Endothelial cell of umbilical vein (primary cell): ENCODE data around the gene RIPK3. TPM values are rescaled to one million over a fixed set of nuclear protein-coding genes. Genes with fewer than 3 reads are reported as not detected.
A peak's percentile ranks its signal among the peaks of the same experiment; 100 is the strongest.
"Not testable (repeated sequence)": the region's sequence is repeated elsewhere in the genome, so short reads cannot be mapped to it uniquely, and the experiment has no call there.

ENCODE experiments used
- BruUV-seq: library from RNA; stranded (reverse); fragments of 400-500 nt; replicated peaks from 2 replicates; lab custom pipeline; 2021; lab: Mats Ljungman, UMichigan
- CTCF ChIA-PET: fragments of 300-600, 350-600 bp; sonication (Branson Sonifier 250); formaldehyde crosslinking; loops from one replicate; lab custom pipeline; 2021; ENCODE audit warnings: antibody characterized with exemption, inconsistent platforms; lab: Charles Lee
- POLR2A ChIA-PET: fragments of 300-600, 350-600 bp; sonication (Branson Sonifier 250); formaldehyde crosslinking; loops from one replicate; lab custom pipeline; 2021; ENCODE audit warnings: antibody characterized with exemption, inconsistent platforms; lab: Charles Lee
- DNase-seq: peaks from one replicate; pipeline ENCODE4 v3.0.0-alpha.2; 2011; ENCODE audit warnings: low read depth, low spot score
- FAIRE-seq: peaks from 2 replicates; lab custom pipeline; 2011; peaks lifted over from hg19 to GRCh38; lab: Jason Lieb, UNC
- H2AFZ ChIP-seq: 2 replicates; pipeline ENCODE4 v1.6.0; 2012; ENCODE audit warnings: low read depth, low read length, control low read depth, inconsistent platforms
- H3K27ac ChIP-seq: 2 replicates; pipeline ENCODE4 v1.5.1; 2011; ENCODE audit warnings: low read depth, mild to moderate bottlenecking, control low read depth, low read length, moderate library complexity; ENCODE audit not compliant: insufficient read depth
- H3K27me3 ChIP-seq, 2 experiments: 2 replicates each; pipeline versions ENCODE4 v1.6.0 to v1.6.1; 2011; ENCODE audit warnings: low read length in 2 of 2, mixed read lengths in 1 of 2; ENCODE audit not compliant: control insufficient read depth in 2 of 2, insufficient read depth in 2 of 2
- H3K36me3 ChIP-seq, 2 experiments: 2 replicates in 1 of 2; 3 replicates in 1 of 2; pipeline ENCODE4 v1.5.1; 2011; ENCODE audit warnings: low read length in 2 of 2, mild to moderate bottlenecking in 1 of 2, moderate library complexity in 1 of 2; ENCODE audit not compliant: control insufficient read depth in 2 of 2, insufficient read depth in 2 of 2; ENCODE audit errors: extremely low read depth in 1 of 2
- H3K4me1 ChIP-seq: 3 replicates; pipeline ENCODE4 v1.5.1; 2011; ENCODE audit warnings: mild to moderate bottlenecking, low read length; ENCODE audit not compliant: control insufficient read depth, insufficient read depth; ENCODE audit errors: extremely low read depth
- H3K4me2 ChIP-seq: 2 replicates; pipeline ENCODE4 v1.6.1; 2011; ENCODE audit warnings: low read length, control low read depth, mixed read lengths; ENCODE audit not compliant: insufficient read depth
- H3K4me3 ChIP-seq, 3 experiments: fragments of 200-600 bp in 1 of 3; sonication (generic), shearing (Covaris generic) in 1 of 3; replicated peaks in 1 of 3; 2 replicates each; pipeline ENCODE4 v1.5.1; 2011 to 2016; ENCODE audit warnings: control low read depth in 3 of 3, low read length in 3 of 3, mild to moderate bottlenecking in 2 of 3, inconsistent platforms in 1 of 3, low read depth in 1 of 3, moderate library complexity in 1 of 3; ENCODE audit not compliant: insufficient read depth in 1 of 3
- H3K79me2 ChIP-seq: 2 replicates; pipeline ENCODE4 v1.6.0; 2012; ENCODE audit warnings: low read length, inconsistent platforms; ENCODE audit not compliant: control insufficient read depth, insufficient read depth
- H3K9ac ChIP-seq: replicated peaks from 2 replicates; pipeline ENCODE3; 2011; ENCODE audit warnings: low read length, control low read depth; ENCODE audit not compliant: insufficient read depth; ENCODE audit errors: extremely low read depth
- H3K9me1 ChIP-seq: replicated peaks from 3 replicates; pipeline ENCODE4 v1.6.0; 2011; ENCODE audit warnings: mild to moderate bottlenecking, low read length; ENCODE audit not compliant: control insufficient read depth, insufficient read depth; ENCODE audit errors: extremely low read depth
- H3K9me3 ChIP-seq: replicated peaks from 2 replicates; pipeline ENCODE4 v1.5.1; 2012; ENCODE audit warnings: low read length, inconsistent platforms; ENCODE audit not compliant: control insufficient read depth, insufficient read depth
- H4K20me1 ChIP-seq: replicated peaks from 2 replicates; pipeline ENCODE3; 2011; ENCODE audit warnings: mild to moderate bottlenecking, low read length; ENCODE audit not compliant: control insufficient read depth, insufficient read depth; ENCODE audit errors: extremely low read depth
- EZH2 ChIP-seq: IDR thresholded peaks from 2 replicates; pipeline ENCODE4 v1.6.1; 2012; ENCODE audit warnings: borderline replicate concordance, low read depth, mild to moderate bottlenecking, moderate library complexity, low read length, inconsistent platforms; ENCODE audit not compliant: severe bottlenecking
- FOS ChIP-seq: IDR thresholded peaks from 2 replicates; pipeline ENCODE4 v1.6.1; 2011; ENCODE audit warnings: mild to moderate bottlenecking, low read length, moderate library complexity, borderline replicate concordance; ENCODE audit not compliant: insufficient read depth
- GATA2 ChIP-seq: IDR thresholded peaks from 2 replicates; pipeline ENCODE4 v1.7.0; 2011; ENCODE audit warnings: low read depth, mild to moderate bottlenecking, moderate library complexity, mixed read lengths, low read length; ENCODE audit not compliant: insufficient read length, insufficient read depth
- MYC ChIP-seq: IDR thresholded peaks from one replicate; pipeline ENCODE4 v1.6.1; 2011; ENCODE audit warnings: mild to moderate bottlenecking, low read depth, low read length
- POLR2AphosphoS5 ChIP-seq: IDR thresholded peaks from 2 replicates; pipeline ENCODE4 v1.6.1; 2012; ENCODE audit warnings: low read depth, mild to moderate bottlenecking, control low read depth, low read length, moderate library complexity; ENCODE audit not compliant: insufficient read depth
- dilution Hi-C: fragments of 300-500 bp; cut with MboI; formaldehyde crosslinking; loops from one replicate; pipeline ENCODE4 v1.15.0; 2019; ENCODE audit warnings: low sequenced_read_pairs; ENCODE audit not compliant: extremely low pct_ligation_motif_present
- intact Hi-C: fragments of 100-400 bp; cut with micrococcal nuclease; formaldehyde crosslinking; loops from one replicate; pipeline ENCODE4 v1.10.0; 2022
- polyA plus RNA-seq, 4 experiments: library from polyadenylated mRNA; depleted of rRNA in 3 of 4; stranded (reverse) in 3 of 4; unstranded in 1 of 4; fragments of >200 nt; gene quantifications; 2 replicates each; pipeline versions ENCODE4 v1.2.1 to v1.2.3, GENCODE V29; 2011 to 2012; ENCODE audit warnings: missing spikeins in 1 of 4
- total RNA-seq: library from RNA; stranded (reverse); gene quantifications from 2 replicates; pipeline ENCODE4 v1.2.3, GENCODE V29; 2021
- TF ChIP-seq, protein P1 (sequence below), 2 donors: IDR thresholded peaks; 1 replicate in 1 of 2; 2 replicates in 1 of 2; pipeline ENCODE4 v1.5.1; 2011; ENCODE audit warnings: low read length in 2 of 2, mild to moderate bottlenecking in 2 of 2, moderate library complexity in 2 of 2, control low read depth in 1 of 2, inconsistent platforms in 1 of 2, low read depth in 1 of 2; ENCODE audit not compliant: insufficient read depth in 1 of 2; ENCODE audit errors: extremely low read depth in 1 of 2

The RIPK3 gene
- total and polyA plus RNA-seq, 2 donors (not counting 3 experiments of a cell fraction or from before 2014, with no cell fraction given): 3.1 to 5.1 TPM

DNA sequence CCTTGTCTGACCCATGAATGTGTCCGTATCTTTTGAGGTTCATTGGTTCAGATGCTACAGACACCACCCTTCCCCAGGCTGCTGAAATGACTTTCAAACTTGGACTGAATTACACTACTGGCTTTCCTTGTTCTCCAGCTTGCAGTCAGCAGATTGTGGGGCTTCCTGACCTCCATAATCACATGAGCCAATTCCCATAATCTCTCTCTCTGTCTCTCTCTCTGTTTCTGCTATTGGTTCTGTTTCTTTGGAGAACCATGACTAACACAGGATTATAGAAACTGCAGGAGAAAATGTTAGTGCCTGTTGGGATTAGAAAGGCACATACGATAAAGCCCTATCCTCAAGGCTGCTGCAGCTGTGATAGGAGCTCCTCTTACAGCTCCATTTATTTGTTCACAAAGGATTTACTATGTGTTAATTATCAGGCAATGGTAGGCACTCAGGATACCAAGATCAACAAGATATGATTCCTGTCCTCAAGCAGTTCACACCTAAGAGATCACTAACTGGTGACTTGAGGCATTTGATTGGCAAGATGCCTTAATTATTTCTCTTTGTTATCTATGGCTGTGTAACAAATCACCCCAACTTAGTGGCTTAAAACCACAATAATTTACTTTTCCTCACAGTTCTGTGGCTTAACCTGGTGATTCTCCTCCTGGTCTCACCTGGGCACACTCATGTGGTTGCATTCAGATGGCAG is 48.8 kb upstream of the RIPK3 start:
- no peak overlapping the region for H3K27ac ChIP-seq
- no TSS peak for BruUV-seq
- POLR2A ChIA-PET: interaction anchor here (0.8 kb wide), 1 partner anchor 10 kb away, joined by 3 read pairs; no protein-coding TSS in a partner anchor

DNA sequence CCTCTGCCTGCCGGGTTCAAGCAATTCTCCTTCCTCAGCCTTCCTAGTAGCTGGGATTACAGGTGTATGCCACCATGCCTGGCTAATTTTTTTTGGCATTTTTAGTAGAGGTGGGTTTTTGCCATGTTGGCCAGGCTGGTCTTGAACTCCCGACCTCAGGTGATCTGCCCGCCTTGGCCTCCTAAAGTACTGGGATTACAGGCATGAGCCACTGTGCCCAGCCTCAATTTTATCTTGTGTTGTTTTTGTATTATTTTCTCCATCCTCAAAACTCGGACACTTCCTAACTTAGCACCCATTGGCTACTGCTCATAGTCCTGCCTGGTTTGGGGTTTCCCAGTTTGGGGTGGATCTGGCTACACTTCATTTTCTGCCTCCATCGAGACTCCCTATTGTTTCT is 47.8 kb upstream of the RIPK3 start:
- H3K79me2 ChIP-seq, H3K9me3 ChIP-seq, H4K20me1 ChIP-seq, intact Hi-C loops, H3K9ac ChIP-seq, H2AFZ ChIP-seq, DNase-seq, POLR2A ChIA-PET, H3K27ac ChIP-seq, H3K4me3 ChIP-seq, H3K4me2 ChIP-seq, dilution Hi-C loops, H3K9me1 ChIP-seq, H3K36me3 ChIP-seq, FAIRE-seq, BruUV-seq: not testable (repeated sequence)
- CTCF ChIA-PET: interaction anchor here (2.8 kb wide), 1 partner anchor 22 kb away, joined by 11 read pairs; no protein-coding TSS in a partner anchor
- H3K27me3 ChIP-seq: peaks cover 1 to 11% of the 10 kb centered on the region in 2 experiments
- H3K4me1 ChIP-seq: peaks cover 19% of the 10 kb centered on the region

More for the DNA sequence above, 48.8 kb upstream of the RIPK3 start:
- intact Hi-C loops (loop anchor here (2.0 kb wide), 1 partner anchor 54 kb away; the partner anchor contains the start of gene ADCY4), dilution Hi-C loops (no loop called here)
- no peak for DNase-seq
- peaks cover 23% of the 10 kb centered on the region for H3K4me1 ChIP-seq
- peak overlapping the region; percentile 11 for H2AFZ ChIP-seq
- H3K79me2 ChIP-seq: no peaks in the 10 kb centered on the region
- H3K9me1 ChIP-seq: no peaks in the 10 kb centered on the region
- peaks cover 1 to 11% of the 10 kb centered on the region in 2 experiments for H3K27me3 ChIP-seq
- H3K4me3 ChIP-seq: no peak overlapping the region
- CTCF ChIA-PET: interaction anchor here (0.9 to 2.8 kb wide), 7 partner anchors 10 to 55 kb away, joined by 3 to 11 read pairs (median 6); partner anchors contain the start of gene NYNRIN
- TF ChIP-seq FOS (no peak), POLR2AphosphoS5 (no peak), GATA2 (no peak), EZH2 (no peak), MYC (no peak)
- TF ChIP-seq, protein P1, sequence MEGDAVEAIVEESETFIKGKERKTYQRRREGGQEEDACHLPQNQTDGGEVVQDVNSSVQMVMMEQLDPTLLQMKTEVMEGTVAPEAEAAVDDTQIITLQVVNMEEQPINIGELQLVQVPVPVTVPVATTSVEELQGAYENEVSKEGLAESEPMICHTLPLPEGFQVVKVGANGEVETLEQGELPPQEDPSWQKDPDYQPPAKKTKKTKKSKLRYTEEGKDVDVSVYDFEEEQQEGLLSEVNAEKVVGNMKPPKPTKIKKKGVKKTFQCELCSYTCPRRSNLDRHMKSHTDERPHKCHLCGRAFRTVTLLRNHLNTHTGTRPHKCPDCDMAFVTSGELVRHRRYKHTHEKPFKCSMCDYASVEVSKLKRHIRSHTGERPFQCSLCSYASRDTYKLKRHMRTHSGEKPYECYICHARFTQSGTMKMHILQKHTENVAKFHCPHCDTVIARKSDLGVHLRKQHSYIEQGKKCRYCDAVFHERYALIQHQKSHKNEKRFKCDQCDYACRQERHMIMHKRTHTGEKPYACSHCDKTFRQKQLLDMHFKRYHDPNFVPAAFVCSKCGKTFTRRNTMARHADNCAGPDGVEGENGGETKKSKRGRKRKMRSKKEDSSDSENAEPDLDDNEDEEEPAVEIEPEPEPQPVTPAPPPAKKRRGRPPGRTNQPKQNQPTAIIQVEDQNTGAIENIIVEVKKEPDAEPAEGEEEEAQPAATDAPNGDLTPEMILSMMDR (IDR thresholded peaks at IDR 0.05; ENCODE audit: extremely low read depth in 1 of 2, insufficient read depth in 1 of 2, low read depth in 1 of 2, low read length in 2 of 2): no peak
- no peak overlapping the region for H3K9ac ChIP-seq
- H4K20me1 ChIP-seq: no peaks in the 10 kb centered on the region
- no peak overlapping the region for H3K4me2 ChIP-seq
- no peaks in the 10 kb centered on the region for H3K36me3 ChIP-seq
- no peaks in the 10 kb centered on the region for H3K9me3 ChIP-seq
- FAIRE-seq: no peak
